ENCODE data around the gene KCTD10.

KCTD10 gene

GRCh38 chr12:109504068-109504467, 27.0 kb upstream of the KCTD10 start:
- no peak for TF ChIP-seq CTCF (IDR thresholded peaks at IDR 0.05; ENCODE audit: borderline replicate concordance, insufficient read depth, low read depth, low read length)
- H3K4me3 ChIP-seq (ENCODE audit: low read depth, low read length) = no peak overlapping the region

- no peak for TF ChIP-seq CTCF (IDR thresholded peaks at IDR 0.05; ENCODE audit: borderline replicate concordance, insufficient read depth, low read depth, low read length)
Measured at GRCh38 chr12:109503611-109504010, 26.5 kb upstream of the KCTD10 start.

GRCh38 chr12:109502332-109502731, 25.2 kb upstream of the KCTD10 start:
- no peak for TF ChIP-seq CTCF (IDR thresholded peaks at IDR 0.05; ENCODE audit: borderline replicate concordance, insufficient read depth, low read depth, low read length)
- no peak overlapping the region for H3K4me3 ChIP-seq (ENCODE audit: low read depth, low read length)

More at GRCh38 chr12:109503611-109504010, 26.5 kb upstream of the KCTD10 start:
- no peak overlapping the region for H3K4me3 ChIP-seq (ENCODE audit: low read depth, low read length)

- no peak for TF ChIP-seq CTCF (IDR thresholded peaks at IDR 0.05; ENCODE audit: borderline replicate concordance, insufficient read depth, low read depth, low read length)
- H3K4me3 ChIP-seq (ENCODE audit: low read depth, low read length) = no peak overlapping the region
Measured at GRCh38 chr12:109501299-109501698, 24.2 kb upstream of the KCTD10 start.

- TF ChIP-seq CTCF (IDR thresholded peaks at IDR 0.05; ENCODE audit: borderline replicate concordance, insufficient read depth, low read depth, low read length) = no peak
- H3K4me3 ChIP-seq (ENCODE audit: low read depth, low read length) = no peak overlapping the region
Measured at GRCh38 chr12:109500406-109501185, 23.5 kb upstream of the KCTD10 start.

- H3K4me3 ChIP-seq (ENCODE audit: low read depth, low read length) = no peak overlapping the region
- TF ChIP-seq CTCF (IDR thresholded peaks at IDR 0.05; ENCODE audit: borderline replicate concordance, insufficient read depth, low read depth, low read length) = no peak
Measured at GRCh38 chr12:109497675-109498074, 20.6 kb upstream of the KCTD10 start.

- TF ChIP-seq CTCF (IDR thresholded peaks at IDR 0.05; ENCODE audit: borderline replicate concordance, insufficient read depth, low read depth, low read length) = no peak
- no peak overlapping the region for H3K4me3 ChIP-seq (ENCODE audit: low read depth, low read length)
Measured at GRCh38 chr12:109496306-109496705, 19.2 kb upstream of the KCTD10 start.
